Liver (tissue), 9 donors: Measurements from ENCODE around the gene PGS1. TPM values are rescaled to one million over a fixed set of nuclear protein-coding genes. Genes with fewer than 3 reads are reported as not detected.

Experiments used
- DNase-seq: peaks from one replicate; pipeline ENCODE4 v3.0.0-alpha.2; 2017; ENCODE audit warnings: low spot score
- H3K27ac ChIP-seq, 2 donors: one replicate each; pipeline ENCODE4 v1.7.0; 2013; ENCODE audit warnings: inconsistent platforms in 2 of 2, low read length in 2 of 2, control low read depth in 1 of 2, low read depth in 1 of 2, mild to moderate bottlenecking in 1 of 2
- H3K27me3 ChIP-seq, 4 donors: one replicate each; pipeline versions ENCODE4 v1.6.1 to v1.7.0; 2013; ENCODE audit warnings: low read length in 3 of 4, inconsistent platforms in 1 of 4, mild to moderate bottlenecking in 1 of 4, moderate library complexity in 1 of 4; ENCODE audit not compliant: control insufficient read depth in 4 of 4, insufficient read depth in 4 of 4
- H3K36me3 ChIP-seq, 4 donors: one replicate each; pipeline versions ENCODE4 v1.6.1 to v1.7.0; 2013; ENCODE audit warnings: low read length in 3 of 4, mild to moderate bottlenecking in 3 of 4, low read depth in 1 of 4, moderate library complexity in 1 of 4; ENCODE audit not compliant: control insufficient read depth in 4 of 4, insufficient read depth in 3 of 4
- H3K4me1 ChIP-seq, 4 donors: one replicate each; pipeline versions ENCODE4 v1.6.1 to v1.7.0; 2013; ENCODE audit warnings: low read length in 3 of 4, mild to moderate bottlenecking in 3 of 4, moderate library complexity in 1 of 4; ENCODE audit not compliant: control insufficient read depth in 4 of 4, insufficient read depth in 4 of 4
- H3K4me3 ChIP-seq, 3 donors: one replicate each; pipeline versions ENCODE4 v1.6.1 to v1.7.0; 2013; ENCODE audit warnings: low read length in 3 of 3, control low read depth in 1 of 3, low read depth in 1 of 3, mild to moderate bottlenecking in 1 of 3
- H3K9ac ChIP-seq, 2 donors: one replicate each; pipeline ENCODE4 v1.7.0; 2013; ENCODE audit warnings: low read length in 2 of 2, mild to moderate bottlenecking in 2 of 2, moderate library complexity in 2 of 2, control low read depth in 1 of 2, low read depth in 1 of 2
- H3K9me3 ChIP-seq, 4 donors: one replicate each; pipeline versions ENCODE4 v1.6.1 to v1.7.0; 2013; ENCODE audit warnings: low read length in 3 of 4; ENCODE audit not compliant: control insufficient read depth in 4 of 4
- ATF3 ChIP-seq: IDR thresholded peaks from 2 replicates; pipeline ENCODE4 v1.6.1; 2016; ENCODE audit warnings: antibody characterized with exemption
- CTCF ChIP-seq: fragments of 150-350 bp; IDR thresholded peaks from 2 replicates; pipeline ENCODE4 v1.5.1; 2017; ENCODE audit warnings: improper control_type of control experiment, low read depth, low read length; ENCODE audit not compliant: missing input control
- EGR1 ChIP-seq, 2 donors: IDR thresholded peaks; 2 replicates each; pipeline ENCODE4 v1.6.1; 2016 to 2018; ENCODE audit warnings: antibody characterized with exemption in 2 of 2, low read depth in 2 of 2
- FOXA2 ChIP-seq: IDR thresholded peaks from 2 replicates; pipeline ENCODE4 v1.6.1; 2016; ENCODE audit warnings: antibody characterized with exemption
- GABPA ChIP-seq, 2 donors: IDR thresholded peaks in 1 of 2; conservative IDR thresholded peaks in 1 of 2; 2 replicates each; pipeline ENCODE4 v1.6.1; 2016; ENCODE audit warnings: antibody characterized with exemption in 2 of 2, mild to moderate bottlenecking in 1 of 2, moderate library complexity in 1 of 2
- HNF4A ChIP-seq, 2 donors: conservative IDR thresholded peaks; 2 replicates each; pipeline ENCODE4 v1.6.1; 2016; ENCODE audit warnings: antibody characterized with exemption in 2 of 2, mild to moderate bottlenecking in 2 of 2
- HNF4G ChIP-seq: IDR thresholded peaks from 2 replicates; pipeline ENCODE4 v1.6.1; 2016; ENCODE audit warnings: antibody characterized with exemption
- JUND ChIP-seq, 2 donors: IDR thresholded peaks; 2 replicates each; pipeline ENCODE4 v1.6.1; 2016; ENCODE audit warnings: antibody characterized with exemption in 2 of 2
- MAX ChIP-seq: IDR thresholded peaks from 2 replicates; pipeline ENCODE4 v1.6.1; 2016; ENCODE audit warnings: antibody characterized with exemption
- RXRA ChIP-seq, 2 donors: IDR thresholded peaks; 2 replicates each; pipeline ENCODE4 v1.6.1; 2017 to 2018; ENCODE audit warnings: antibody characterized with exemption in 2 of 2, mild to moderate bottlenecking in 1 of 2
- YY1 ChIP-seq: IDR thresholded peaks from 2 replicates; pipeline ENCODE4 v1.6.1; 2016; ENCODE audit warnings: antibody characterized with exemption, mild to moderate bottlenecking
- ZBTB33 ChIP-seq: IDR thresholded peaks from 2 replicates; pipeline ENCODE4 v1.6.1; 2016; ENCODE audit warnings: antibody characterized with exemption
- whole genome bisulfite sequencing: extraction: QIAGEN DNeasy Blood & Tissue Kit; methylation state at CpG from one replicate; pipeline ENCODE4 v1.1.7; 2013; 5-methylcytosine and 5-hydroxymethylcytosine counted together
- polyA plus RNA-seq, 2 donors: library from polyadenylated mRNA; stranded (reverse) in 1 of 2; unstranded in 1 of 2; fragments of 200-250 nt in 1 of 2; fragments of >200 nt in 1 of 2; fragmentation: Nextera tagmentation in 1 of 2; extraction: Ambion mirVana in 1 of 2; gene quantifications; one replicate each; pipeline versions ENCODE4 v1.2.1 to v1.2.3, GENCODE V29; 2013 to 2015
- total RNA-seq, 2 donors: library from RNA; depleted of rRNA; stranded (reverse); fragments of >200 nt; gene quantifications; one replicate each; pipeline ENCODE4 v1.2.3, GENCODE V29; 2014
- donor health status: healthy.
- donor health status: healthy.
- donor health status: healthy.
- donor health status: healthy.
- donor health status: healthy.

PGS1 gene
- total and polyA plus RNA-seq, 4 donors: 8.1 to 24.1 (median 12.2) TPM

- H3K36me3 ChIP-seq: peaks cover 0 to 3% (median under 1%) of the 10 kb centered on the region in 4 donors
- H3K4me1 ChIP-seq: peaks cover 6 to 17% (median 12%) of the 10 kb centered on the region in 4 donors
- DNase-seq: no peak
- peak overlapping the region; percentile 82 to 95 (median 92) for H3K4me3 ChIP-seq
- WGBS: 2% methylated on average over 7 of the region's 7 CpGs
- H3K27ac ChIP-seq: peak overlapping the region; percentile 83 to 95
- peak overlapping the region; percentile 67 to 81 for H3K9ac ChIP-seq
- no peak for TF ChIP-seq MAX
- no peak for TF ChIP-seq HNF4G
- no peak for TF ChIP-seq ZBTB33
- no peak for TF ChIP-seq EGR1 (IDR thresholded peaks at IDR 0.05; ENCODE audit: low read depth in 2 of 2)
- TF ChIP-seq ATF3: no peak
- no peak for TF ChIP-seq FOXA2
- no peaks in the 10 kb centered on the region for H3K9me3 ChIP-seq
- H3K27me3 ChIP-seq: no peaks in the 10 kb centered on the region
Observed at GRCh38 chr17:78379131-78379491, 662 bp downstream of the PGS1 start.

GRCh38 chr17:78380370-78380769, 1.9 kb downstream of the PGS1 start:
- Histone ChIP-seq H3K9me3 (no peaks in the 10 kb centered on the region), H3K36me3 (peaks cover 0 to 3% (median under 1%) of the 10 kb centered on the region in 4 donors), H3K4me3 (no peak overlapping the region), H3K9ac (no peak overlapping the region), H3K27me3 (no peaks in the 10 kb centered on the region), H3K4me1 (peaks cover 6 to 25% (median 12%) of the 10 kb centered on the region in 4 donors), H3K27ac (no peak overlapping the region)
- 90% methylated on average over 5 of the region's 5 CpGs for WGBS
- TF ChIP-seq ATF3: no peak
- no peak for TF ChIP-seq CTCF
- TF ChIP-seq EGR1 (IDR thresholded peaks at IDR 0.05; ENCODE audit: low read depth in 2 of 2): no peak
- TF ChIP-seq RXRA (IDR thresholded peaks at IDR 0.05): no peak
- TF ChIP-seq ZBTB33: no peak
- no peak for TF ChIP-seq HNF4A (conservative IDR thresholded peaks at IDR 0.05)
- no peak for TF ChIP-seq JUND (IDR thresholded peaks at IDR 0.05)
- TF ChIP-seq YY1: no peak
- no peak for TF ChIP-seq GABPA (IDR thresholded peaks at IDR 0.05 in 1 of 2, conservative IDR thresholded peaks at IDR 0.05 in 1 of 2)
- no peak for TF ChIP-seq MAX
- DNase-seq: no peak
